GM18867 (cell line): ENCODE measurements around the gene RGL2.

Experiments used
- ATAC-seq: cut with Tn5 transposase; IDR thresholded peaks from one replicate; pipeline ENCODE4 v1.9.1; 2021; ENCODE audit warnings: mild to moderate bottlenecking, moderate library complexity; ENCODE audit not compliant: unreplicated experiment

Gene RGL2

DNA sequence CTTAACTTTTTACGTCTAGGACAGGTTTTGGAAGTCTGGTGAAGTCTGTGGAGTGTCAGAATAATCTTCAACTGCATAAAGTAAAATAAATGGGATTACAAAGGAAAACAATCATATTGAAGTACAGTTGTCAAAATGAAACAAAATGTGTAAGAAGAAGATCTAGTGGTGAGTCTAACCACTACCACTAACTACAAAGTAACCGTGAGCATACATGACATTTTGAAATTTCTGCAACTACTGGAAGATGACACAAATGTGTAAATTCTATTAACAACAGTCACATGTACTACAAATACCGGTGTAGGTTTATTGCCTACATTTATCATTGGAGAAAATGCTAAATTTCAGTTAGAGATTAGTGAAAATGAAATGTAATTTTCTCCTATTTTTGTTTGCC, 56.8 kb downstream of the RGL2 start:
- ATAC-seq, result no peak
